Kidney epithelial cell (primary cell): ENCODE measurements around the gene ICE2. TPM values are rescaled to one million over a fixed set of nuclear protein-coding genes. Genes with fewer than 3 reads are reported as not detected.

Experiments used
- DNase-seq: peaks from one replicate; pipeline ENCODE4 v3.0.0-alpha.2; 2010; ENCODE audit warnings: low read depth
- H3K27me3 ChIP-seq: 2 replicates; pipeline ENCODE4 v1.6.0; 2011; ENCODE audit warnings: low read length; ENCODE audit not compliant: control insufficient read depth, insufficient read depth
- H3K36me3 ChIP-seq: 2 replicates; pipeline ENCODE4 v1.5.1; 2011; ENCODE audit warnings: low read length; ENCODE audit not compliant: control insufficient read depth, insufficient read depth
- H3K4me3 ChIP-seq: 2 replicates; pipeline ENCODE4 v1.5.1; 2011; ENCODE audit warnings: low read depth, mild to moderate bottlenecking, control low read depth, low read length
- total RNA-seq: library from RNA; depleted of rRNA; stranded (reverse); fragments of >200 nt; gene quantifications from 2 replicates; pipeline ENCODE4 v1.2.3, GENCODE V29; 2015
- TF ChIP-seq, protein P1 (sequence below): IDR thresholded peaks from 2 replicates; pipeline ENCODE4 v1.5.1; 2011; ENCODE audit warnings: mild to moderate bottlenecking, moderate library complexity, low read length, control low read depth, inconsistent platforms; ENCODE audit not compliant: insufficient read depth, poor library complexity, severe bottlenecking

ICE2 gene
- total RNA-seq, 1 donor from 2014 or later = 34.8 TPM

DNA sequence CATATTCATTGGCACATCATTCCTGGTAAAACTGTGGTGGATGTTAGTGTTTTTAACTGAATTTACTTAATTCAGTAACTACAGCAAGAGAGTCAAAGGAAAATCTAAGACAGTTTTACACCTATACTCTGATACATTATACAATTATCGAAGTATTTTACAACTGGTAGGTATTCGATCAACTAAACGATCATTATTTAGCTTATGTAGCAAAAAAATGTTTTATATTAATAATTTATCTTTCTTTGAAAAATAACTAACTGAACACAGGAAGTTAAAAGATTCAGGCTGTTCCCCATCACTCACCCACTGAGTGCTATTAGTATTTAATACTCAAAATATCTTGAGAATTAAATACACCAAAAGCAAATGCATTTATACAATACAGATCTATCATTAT, 21.0 kb downstream of the ICE2 start:
- H3K4me3 ChIP-seq = no peak overlapping the region
- TF ChIP-seq, protein P1, sequence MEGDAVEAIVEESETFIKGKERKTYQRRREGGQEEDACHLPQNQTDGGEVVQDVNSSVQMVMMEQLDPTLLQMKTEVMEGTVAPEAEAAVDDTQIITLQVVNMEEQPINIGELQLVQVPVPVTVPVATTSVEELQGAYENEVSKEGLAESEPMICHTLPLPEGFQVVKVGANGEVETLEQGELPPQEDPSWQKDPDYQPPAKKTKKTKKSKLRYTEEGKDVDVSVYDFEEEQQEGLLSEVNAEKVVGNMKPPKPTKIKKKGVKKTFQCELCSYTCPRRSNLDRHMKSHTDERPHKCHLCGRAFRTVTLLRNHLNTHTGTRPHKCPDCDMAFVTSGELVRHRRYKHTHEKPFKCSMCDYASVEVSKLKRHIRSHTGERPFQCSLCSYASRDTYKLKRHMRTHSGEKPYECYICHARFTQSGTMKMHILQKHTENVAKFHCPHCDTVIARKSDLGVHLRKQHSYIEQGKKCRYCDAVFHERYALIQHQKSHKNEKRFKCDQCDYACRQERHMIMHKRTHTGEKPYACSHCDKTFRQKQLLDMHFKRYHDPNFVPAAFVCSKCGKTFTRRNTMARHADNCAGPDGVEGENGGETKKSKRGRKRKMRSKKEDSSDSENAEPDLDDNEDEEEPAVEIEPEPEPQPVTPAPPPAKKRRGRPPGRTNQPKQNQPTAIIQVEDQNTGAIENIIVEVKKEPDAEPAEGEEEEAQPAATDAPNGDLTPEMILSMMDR = no peak
- no peaks in the 10 kb centered on the region for H3K27me3 ChIP-seq
- no peaks in the 10 kb centered on the region for H3K36me3 ChIP-seq
- DNase-seq = no peak

- Histone ChIP-seq H3K4me3 (no peak overlapping the region), H3K36me3 (no peaks in the 10 kb centered on the region), H3K27me3 (no peaks in the 10 kb centered on the region)
- DNase-seq = no peak
- TF ChIP-seq, protein P1 = no peak
Measured at GRCh38 chr15:60454824-60455223, 24.1 kb downstream of the ICE2 start.

GRCh38 chr15:60448668-60449360, 30.1 kb downstream of the ICE2 start:
- Histone ChIP-seq H3K4me3 (no peak overlapping the region), H3K36me3 (no peaks in the 10 kb centered on the region), H3K27me3 (no peaks in the 10 kb centered on the region)
- TF ChIP-seq, protein P1 = no peak
- DNase-seq = no peak

DNA sequence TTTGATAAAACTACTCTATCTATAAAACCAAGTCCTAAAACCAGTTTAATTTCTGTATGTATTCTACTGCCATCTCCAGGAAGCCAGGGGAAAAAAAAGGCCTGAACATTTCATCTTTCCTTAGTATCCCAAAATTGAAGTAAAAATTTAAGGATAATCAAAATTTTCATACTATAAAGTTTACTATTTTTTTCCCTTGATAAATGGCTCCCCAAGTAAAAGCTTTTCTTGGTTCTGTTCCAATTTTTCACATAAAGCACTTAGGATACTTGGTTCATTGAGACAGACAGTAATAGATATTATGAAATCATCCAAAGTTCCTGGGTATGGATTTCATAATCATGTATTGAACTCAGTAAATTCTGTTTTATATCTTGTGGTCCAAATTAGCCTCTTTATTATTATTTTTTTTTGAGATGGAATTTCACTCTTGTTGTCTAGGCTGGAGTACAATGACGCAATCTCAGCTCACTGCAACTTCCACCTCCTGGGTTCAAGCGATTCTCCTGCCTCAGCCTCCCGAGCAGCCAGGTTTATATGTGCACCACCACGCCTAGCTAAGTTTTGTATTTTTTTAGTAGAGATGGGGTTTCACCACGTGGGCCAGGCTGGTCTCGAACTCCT, 34.5 kb downstream of the ICE2 start:
- Histone ChIP-seq H3K36me3 (no peaks in the 10 kb centered on the region), H3K27me3 (no peaks in the 10 kb centered on the region), H3K4me3 (no peak overlapping the region)
- DNase-seq = no peak
- TF ChIP-seq, protein P1 = peak; percentile 58

DNA sequence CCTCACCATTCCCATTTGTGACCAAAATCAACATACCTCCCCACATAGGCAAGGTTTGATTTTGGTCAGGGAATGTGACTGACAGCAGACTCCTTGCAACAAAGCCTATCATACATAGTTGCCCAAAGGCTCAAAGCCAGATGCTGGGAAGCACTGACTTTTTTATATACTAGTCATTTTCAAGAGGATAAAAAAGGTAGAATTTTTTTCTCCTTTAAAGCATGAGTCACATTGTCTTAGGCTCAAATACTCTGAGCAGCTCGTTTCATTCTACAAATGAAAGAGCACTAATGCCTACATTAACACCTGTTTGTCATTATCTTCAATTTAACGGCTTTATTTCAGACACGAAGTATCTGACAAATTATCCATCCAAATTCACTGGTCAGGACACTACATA, 36.2 kb downstream of the ICE2 start:
- Histone ChIP-seq H3K4me3 (no peak overlapping the region), H3K36me3 (no peaks in the 10 kb centered on the region), H3K27me3 (no peaks in the 10 kb centered on the region)
- no peak for DNase-seq
- TF ChIP-seq, protein P1 = no peak
